ENCODE results near the gene JPT1.
"Not testable (repeated sequence)": the region's sequence is repeated elsewhere in the genome, so short reads cannot be mapped to it uniquely, and the experiment has no call there.

Gene JPT1

GRCh38 chr17:75128694-75129505 is 25.4 kb downstream of the JPT1 start:
- TF ChIP-seq CTCF (IDR thresholded peaks at IDR 0.05; ENCODE audit: low read depth, low read length, missing control alignments): no peak
- no peak overlapping the region for H3K4me3 ChIP-seq (ENCODE audit: low read depth, low read length)
- DNase-seq (ENCODE audit: low read depth): no peak

DNA sequence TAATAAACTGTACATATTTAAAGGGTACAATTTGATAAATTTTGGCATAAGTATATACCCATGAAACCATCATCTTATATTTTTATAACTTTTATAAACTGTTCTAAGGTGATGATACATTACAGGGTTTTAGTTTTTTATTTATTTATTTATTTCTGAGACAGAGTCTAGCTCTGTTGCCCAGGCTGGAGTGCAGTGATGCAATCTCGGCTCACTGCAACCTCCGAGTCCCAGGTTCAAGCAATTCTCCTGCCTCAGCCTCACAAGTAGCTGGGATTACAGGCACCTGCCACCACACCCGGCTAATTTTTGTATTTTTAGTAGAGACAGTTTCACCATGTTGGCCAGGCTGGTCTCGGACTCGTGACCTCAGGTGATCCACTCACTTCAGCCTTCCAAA is 26.4 kb downstream of the JPT1 start:
- not testable (repeated sequence) for H3K4me3 ChIP-seq (ENCODE audit: low read depth, low read length); DNase-seq (ENCODE audit: low read depth)

- DNase-seq (ENCODE audit: low read depth): no peak
- TF ChIP-seq CTCF (IDR thresholded peaks at IDR 0.05; ENCODE audit: low read depth, low read length, missing control alignments): no peak
- no peak overlapping the region for H3K4me3 ChIP-seq (ENCODE audit: low read depth, low read length)
These were observed 27.4 kb downstream of the JPT1 start for GRCh38 chr17:75126954-75127353.

DNA sequence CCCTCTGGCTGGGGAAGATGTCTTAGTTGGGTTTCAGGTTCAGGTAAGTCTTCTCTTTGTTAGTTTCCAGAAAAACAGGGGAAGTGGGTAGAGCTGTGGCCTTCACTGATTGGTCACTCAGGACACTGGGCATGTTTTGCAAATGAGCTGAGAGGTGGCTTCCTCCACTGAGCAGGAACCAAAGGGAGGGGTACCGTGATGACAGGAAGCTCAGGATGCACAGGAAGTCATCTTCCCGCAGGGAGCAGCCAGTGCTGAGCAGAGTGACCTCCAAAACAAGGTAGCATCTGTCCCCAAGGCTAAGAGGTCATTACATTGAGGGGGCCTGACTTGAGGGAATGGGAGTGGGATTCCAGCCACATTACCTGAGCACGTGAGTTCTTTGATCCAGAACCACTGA is 28.3 kb downstream of the JPT1 start:
- no peak overlapping the region for H3K4me3 ChIP-seq (ENCODE audit: low read depth, low read length)
- TF ChIP-seq CTCF (IDR thresholded peaks at IDR 0.05; ENCODE audit: low read depth, low read length, missing control alignments): no peak
- no peak for DNase-seq (ENCODE audit: low read depth)

GRCh38 chr17:75124819-75125162 is 29.5 kb downstream of the JPT1 start:
- no peak for DNase-seq (ENCODE audit: low read depth)
- no peak for TF ChIP-seq CTCF (IDR thresholded peaks at IDR 0.05; ENCODE audit: low read depth, low read length, missing control alignments)
- no peak overlapping the region for H3K4me3 ChIP-seq (ENCODE audit: low read depth, low read length)

DNA sequence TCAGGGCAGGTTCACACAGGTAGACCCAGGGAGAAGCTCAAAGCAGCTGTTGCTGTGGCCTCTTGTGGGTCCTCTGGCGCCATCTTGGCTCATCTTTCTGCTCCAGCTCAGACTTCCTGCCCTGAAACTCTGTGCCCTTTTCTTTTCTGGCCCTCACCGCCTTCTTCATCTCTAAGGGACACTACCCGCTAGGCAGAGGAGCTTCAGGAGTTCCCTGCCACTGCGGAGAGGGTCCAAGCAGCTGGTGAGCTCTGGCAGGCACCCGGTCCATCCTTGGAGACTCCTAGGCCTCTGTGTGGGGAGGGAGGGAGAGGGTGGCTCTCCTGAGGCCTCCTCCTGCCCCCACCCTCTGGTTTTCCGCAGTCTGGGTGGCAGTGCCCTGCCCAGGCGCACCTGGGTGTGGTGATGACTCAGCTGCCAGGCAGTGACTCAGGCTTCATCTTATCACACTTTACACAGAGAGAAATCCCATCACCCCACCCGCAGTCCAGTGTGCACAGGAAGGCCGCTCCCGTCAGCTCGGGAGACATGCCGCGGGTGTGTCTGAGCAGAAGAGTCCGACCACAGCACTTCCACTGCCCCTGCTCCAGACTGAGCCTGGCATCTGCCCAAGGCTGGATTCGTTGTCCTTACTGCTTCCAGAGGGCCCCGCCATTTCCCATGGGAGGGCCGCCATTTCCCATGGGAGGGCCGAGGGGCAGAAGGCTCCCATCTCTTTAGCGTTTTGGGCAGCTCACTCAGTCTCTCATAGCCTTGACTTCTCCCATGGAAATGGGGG is 30.1 kb downstream of the JPT1 start:
- no peak for DNase-seq (ENCODE audit: low read depth)
- TF ChIP-seq CTCF (IDR thresholded peaks at IDR 0.05; ENCODE audit: low read depth, low read length, missing control alignments): no peak
- H3K4me3 ChIP-seq (ENCODE audit: low read depth, low read length): no peak overlapping the region

DNA sequence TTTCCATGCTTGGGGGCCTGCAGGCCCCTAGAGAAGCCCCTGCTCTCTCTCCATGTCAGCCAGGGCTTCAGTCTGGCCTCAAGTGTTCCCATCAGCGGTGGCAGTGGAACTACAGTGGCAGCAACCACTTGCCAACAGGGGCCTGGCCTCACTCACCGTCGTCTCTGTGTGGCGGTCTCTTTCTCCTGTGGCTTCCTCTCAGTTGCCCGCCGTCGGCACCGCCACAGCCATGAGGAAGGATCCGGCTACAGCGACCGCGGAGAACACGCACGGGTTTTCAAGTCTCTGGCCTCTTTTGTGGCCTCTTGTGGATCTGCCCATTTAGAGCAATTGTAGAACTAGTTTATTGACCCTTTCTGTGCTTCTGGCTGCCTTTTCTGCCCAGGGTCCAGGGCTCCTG is 36.0 kb downstream of the JPT1 start:
- no peak for TF ChIP-seq CTCF (IDR thresholded peaks at IDR 0.05; ENCODE audit: low read depth, low read length, missing control alignments)

More for the DNA sequence above, 36.0 kb downstream of the JPT1 start:
- no peak for DNase-seq (ENCODE audit: low read depth)
- no peak overlapping the region for H3K4me3 ChIP-seq (ENCODE audit: low read depth, low read length)

All from GM12864 (cell line).